ENCODE data around the gene COA1.
"Not testable (repeated sequence)": the region's sequence is repeated elsewhere in the genome, so short reads cannot be mapped to it uniquely, and the experiment has no call there.

The COA1 gene

GRCh38 chr7:43758029-43758821, 28.9 kb upstream of the COA1 start, which contains the start of gene BLVRA:
Gene BLVRA, plus strand, starts transcription at chr7:43758680. Its CDS starts 12,479 bp downstream, at chr7:43771159.
- peak; percentile 16 for DNase-seq (ENCODE audit: low read depth)

- no peak for DNase-seq (ENCODE audit: low read depth)
These were observed 27.9 kb upstream of the COA1 start for GRCh38 chr7:43757073-43757720.

- peak; percentile 54 for DNase-seq (ENCODE audit: low read depth)
These were observed 27.2 kb upstream of the COA1 start for GRCh38 chr7:43756368-43757072.

GRCh38 chr7:43754596-43754995, 25.3 kb upstream of the COA1 start:
- DNase-seq (ENCODE audit: low read depth): no peak

GRCh38 chr7:43753843-43754242, 24.5 kb upstream of the COA1 start:
- no peak for DNase-seq (ENCODE audit: low read depth)

GRCh38 chr7:43753271-43753810, 24.0 kb upstream of the COA1 start:
- DNase-seq (ENCODE audit: low read depth): no peak

GRCh38 chr7:43752411-43752810, 23.1 kb upstream of the COA1 start:
- DNase-seq (ENCODE audit: low read depth): no peak

- DNase-seq (ENCODE audit: low read depth): no peak
These were observed 20.9 kb upstream of the COA1 start for GRCh38 chr7:43750016-43750887.

- DNase-seq (ENCODE audit: low read depth): no peak
These were observed 20.1 kb upstream of the COA1 start for GRCh38 chr7:43749383-43749940.

- no peak for DNase-seq (ENCODE audit: low read depth)
These were observed 18.2 kb upstream of the COA1 start for GRCh38 chr7:43747328-43748105.

GRCh38 chr7:43742692-43743091, 13.4 kb upstream of the COA1 start:
- DNase-seq (ENCODE audit: low read depth): no peak

- DNase-seq (ENCODE audit: low read depth): no peak
These were observed 8.3 kb upstream of the COA1 start for GRCh38 chr7:43737467-43738127.

- no peak for DNase-seq (ENCODE audit: low read depth)
These were observed 6.7 kb upstream of the COA1 start for GRCh38 chr7:43735802-43736603.

GRCh38 chr7:43735403-43735801, 6.1 kb upstream of the COA1 start:
- no peak for DNase-seq (ENCODE audit: low read depth)

- not testable (repeated sequence) for DNase-seq (ENCODE audit: low read depth)
These were observed 5.4 kb upstream of the COA1 start for GRCh38 chr7:43734575-43735332.

GRCh38 chr7:43731494-43731893, 2.2 kb upstream of the COA1 start:
- DNase-seq (ENCODE audit: low read depth): not testable (repeated sequence)

GRCh38 chr7:43729924-43730248, 563 bp upstream of the COA1 start:
- no peak for DNase-seq (ENCODE audit: low read depth)

- DNase-seq (ENCODE audit: low read depth): no peak
These were observed 1.8 kb downstream of the COA1 start for GRCh38 chr7:43727494-43727893.

Measured in stromal cell of bone marrow (primary cell).